Suprapubic skin (tissue), 4 donors: Measurements from ENCODE around the gene HCRTR2. TPM values are rescaled to one million over a fixed set of nuclear protein-coding genes. Genes with fewer than 3 reads are reported as not detected.

Experiments
- DNase-seq, 2 donors: peaks; one replicate each; pipeline ENCODE4 v3.0.0-alpha.2; 2019; ENCODE audit warnings: low spot score in 2 of 2
- H3K27ac ChIP-seq: fragments of 200-600 bp; sonication (generic); one replicate; pipeline ENCODE4 v1.5.1; 2019
- H3K27me3 ChIP-seq: fragments of 200-600 bp; sonication (generic); one replicate; pipeline ENCODE4 v1.5.1; 2019
- H3K36me3 ChIP-seq: fragments of 200-600 bp; sonication (generic); one replicate; pipeline ENCODE4 v1.5.1; 2019
- H3K4me1 ChIP-seq: fragments of 200-600 bp; sonication (generic); one replicate; pipeline ENCODE4 v1.5.1; 2019
- H3K4me3 ChIP-seq: fragments of 200-600 bp; sonication (generic); one replicate; pipeline ENCODE4 v1.5.1; 2019; ENCODE audit warnings: mild to moderate bottlenecking
- H3K9me3 ChIP-seq: fragments of 200-600 bp; sonication (generic); one replicate; pipeline ENCODE4 v1.5.1; 2019
- CTCF ChIP-seq, 2 donors: fragments of 200-600 bp in 1 of 2; fragments of 450-650 bp in 1 of 2; sonication (generic) in 1 of 2; IDR thresholded peaks; one replicate each; pipeline ENCODE4 v1.5.1; 2016 to 2019; ENCODE audit warnings: antibody characterized with exemption in 2 of 2, mild to moderate bottlenecking in 1 of 2, moderate library complexity in 1 of 2
- EP300 ChIP-seq: sonication (generic); formaldehyde crosslinking; IDR thresholded peaks from one replicate; pipeline ENCODE4 v1.6.1; 2017; ENCODE audit warnings: antibody characterized with exemption
- POLR2A ChIP-seq, 2 donors: fragments of 450-650 bp; IDR thresholded peaks; one replicate each; pipeline ENCODE4 v1.6.1; 2017; ENCODE audit warnings: antibody characterized with exemption in 2 of 2, mild to moderate bottlenecking in 2 of 2, moderate library complexity in 2 of 2
- POLR2AphosphoS5 ChIP-seq, 3 donors: sonication (generic); formaldehyde crosslinking; IDR thresholded peaks; one replicate each; pipeline ENCODE4 v1.6.1; 2017; ENCODE audit warnings: antibody characterized with exemption in 3 of 3
- WGBS: methylation state at CpG from one replicate; pipeline ENCODE4 v1.1.5; 2018; 5-methylcytosine and 5-hydroxymethylcytosine counted together
- total RNA-seq, 4 donors: library from RNA; depleted of rRNA; stranded (reverse); fragments of >200 nt; gene quantifications; one replicate each; pipeline ENCODE4 v1.1.0, GENCODE V29; 2016

Gene HCRTR2
- not detected for total RNA-seq

- no peak within 1 kb of the TSS for H3K27ac ChIP-seq
- no peaks in the 10 kb centered on the region for H3K9me3 ChIP-seq
- WGBS: under 1% methylated on average over 30 of the region's 42 CpGs
- peaks cover 8% of the 10 kb centered on the region for H3K4me1 ChIP-seq
- no peaks in the 10 kb centered on the region for H3K36me3 ChIP-seq
- DNase-seq: no peak
- TF ChIP-seq EP300: no peak
- no peak for TF ChIP-seq POLR2AphosphoS5 (IDR thresholded peaks at IDR 0.05)
- no peak for TF ChIP-seq CTCF (IDR thresholded peaks at IDR 0.05)
- TF ChIP-seq POLR2A (IDR thresholded peaks at IDR 0.05): no peak
- peaks cover 41% of the 10 kb centered on the region for H3K27me3 ChIP-seq
- H3K4me3 ChIP-seq: peak within 1 kb of the TSS; percentile 17
Observed at GRCh38 chr6:55174211-55175026, at the start of gene HCRTR2. TSS of gene HCRTR2 (plus strand) at chr6:55174515. CDS start at chr6:55174588, 73 bp downstream.

- TF ChIP-seq CTCF (IDR thresholded peaks at IDR 0.05) (no peak), POLR2AphosphoS5 (IDR thresholded peaks at IDR 0.05) (no peak), POLR2A (IDR thresholded peaks at IDR 0.05) (no peak), EP300 (no peak)
- no peaks in the 10 kb centered on the region for H3K9me3 ChIP-seq
- H3K27me3 ChIP-seq: no peaks in the 10 kb centered on the region
- no peaks in the 10 kb centered on the region for H3K36me3 ChIP-seq
- DNase-seq: no peak
- no peak overlapping the region for H3K27ac ChIP-seq
- no peak overlapping the region for H3K4me3 ChIP-seq
- no peaks in the 10 kb centered on the region for H3K4me1 ChIP-seq
Observed at GRCh38 chr6:55130806-55131324, 43.5 kb upstream of the HCRTR2 start.

- no peak for TF ChIP-seq EP300
- no peak for TF ChIP-seq POLR2A (IDR thresholded peaks at IDR 0.05)
- no peak for TF ChIP-seq CTCF (IDR thresholded peaks at IDR 0.05)
- no peak for TF ChIP-seq POLR2AphosphoS5 (IDR thresholded peaks at IDR 0.05)
- Histone ChIP-seq H3K36me3 (no peaks in the 10 kb centered on the region), H3K9me3 (no peaks in the 10 kb centered on the region), H3K27me3 (no peaks in the 10 kb centered on the region), H3K27ac (no peak overlapping the region), H3K4me1 (no peaks in the 10 kb centered on the region), H3K4me3 (no peak overlapping the region)
- no peak for DNase-seq
- 85% methylated on average over 1 of the region's 1 CpG for WGBS
Observed at GRCh38 chr6:55131616-55132015, 42.7 kb upstream of the HCRTR2 start.

GRCh38 chr6:55136916-55137315 lies 37.4 kb upstream of the HCRTR2 start:
- no peak overlapping the region for H3K4me3 ChIP-seq
- no peak for DNase-seq
- no peaks in the 10 kb centered on the region for H3K27me3 ChIP-seq
- no peaks in the 10 kb centered on the region for H3K4me1 ChIP-seq
- H3K27ac ChIP-seq: no peak overlapping the region
- no peaks in the 10 kb centered on the region for H3K36me3 ChIP-seq
- TF ChIP-seq POLR2AphosphoS5 (IDR thresholded peaks at IDR 0.05): no peak
- no peak for TF ChIP-seq CTCF (IDR thresholded peaks at IDR 0.05)
- no peaks in the 10 kb centered on the region for H3K9me3 ChIP-seq

- Histone ChIP-seq H3K36me3 (no peaks in the 10 kb centered on the region), H3K9me3 (no peaks in the 10 kb centered on the region), H3K27ac (no peak overlapping the region), H3K4me3 (no peak overlapping the region), H3K4me1 (no peaks in the 10 kb centered on the region), H3K27me3 (no peaks in the 10 kb centered on the region)
- 76% methylated on average over 4 of the region's 4 CpGs for WGBS
- DNase-seq: no peak
- no peak for TF ChIP-seq EP300
- TF ChIP-seq POLR2AphosphoS5 (IDR thresholded peaks at IDR 0.05): no peak
- no peak for TF ChIP-seq CTCF (IDR thresholded peaks at IDR 0.05)
- no peak for TF ChIP-seq POLR2A (IDR thresholded peaks at IDR 0.05)
Observed at GRCh38 chr6:55137929-55138693, 36.2 kb upstream of the HCRTR2 start.
